ENCODE measurements around the gene AFDN.

AFDN gene

GRCh38 chr6:167912494-167912893 lies 85.8 kb downstream of the AFDN start:
- DNase-seq (ENCODE audit: low read depth in 2 of 2, low spot score in 1 of 2) = no peak

- no peak for DNase-seq (ENCODE audit: low read depth in 2 of 2, low spot score in 1 of 2)
Measured at GRCh38 chr6:167913699-167914098, 87.0 kb downstream of the AFDN start.

GRCh38 chr6:167915139-167915538 lies 88.4 kb downstream of the AFDN start:
- DNase-seq (ENCODE audit: low read depth in 2 of 2, low spot score in 1 of 2) = no peak

- no peak for DNase-seq (ENCODE audit: low read depth in 2 of 2, low spot score in 1 of 2)
Measured at GRCh38 chr6:167917551-167918154, 90.9 kb downstream of the AFDN start.

- no peak for DNase-seq (ENCODE audit: low read depth in 2 of 2, low spot score in 1 of 2)
Measured at GRCh38 chr6:167918548-167919278, 92.0 kb downstream of the AFDN start.

- DNase-seq (ENCODE audit: low read depth in 2 of 2, low spot score in 1 of 2) = no peak
Measured at GRCh38 chr6:167919349-167919748, 92.6 kb downstream of the AFDN start.

GRCh38 chr6:167920165-167920564 lies 93.5 kb downstream of the AFDN start:
- no peak for DNase-seq (ENCODE audit: low read depth in 2 of 2, low spot score in 1 of 2)

GRCh38 chr6:167921831-167922230 lies 95.1 kb downstream of the AFDN start:
- no peak for DNase-seq (ENCODE audit: low read depth in 2 of 2, low spot score in 1 of 2)

- no peak for DNase-seq (ENCODE audit: low read depth in 2 of 2, low spot score in 1 of 2)
Measured at GRCh38 chr6:167925026-167925425, 98.3 kb downstream of the AFDN start.

GRCh38 chr6:167927246-167927645 lies 100.5 kb downstream of the AFDN start:
- DNase-seq (ENCODE audit: low read depth in 2 of 2, low spot score in 1 of 2) = no peak

- DNase-seq (ENCODE audit: low read depth in 2 of 2, low spot score in 1 of 2) = no peak
Measured at GRCh38 chr6:167928111-167928510, 101.4 kb downstream of the AFDN start.

GRCh38 chr6:167930295-167930694 lies 103.6 kb downstream of the AFDN start:
- DNase-seq (ENCODE audit: low read depth in 2 of 2, low spot score in 1 of 2) = no peak

GRCh38 chr6:167932468-167933276 lies 106.0 kb downstream of the AFDN start:
- no peak for DNase-seq (ENCODE audit: low read depth in 2 of 2, low spot score in 1 of 2)

- DNase-seq (ENCODE audit: low read depth in 2 of 2, low spot score in 1 of 2) = no peak
Measured at GRCh38 chr6:167933290-167933689, 106.6 kb downstream of the AFDN start.

- DNase-seq (ENCODE audit: low read depth in 2 of 2, low spot score in 1 of 2) = no peak
Measured at GRCh38 chr6:167933847-167934246, 107.1 kb downstream of the AFDN start.

GRCh38 chr6:167934426-167934864 lies 107.7 kb downstream of the AFDN start:
- no peak for DNase-seq (ENCODE audit: low read depth in 2 of 2, low spot score in 1 of 2)

- no peak for DNase-seq (ENCODE audit: low read depth in 2 of 2, low spot score in 1 of 2)
Measured at GRCh38 chr6:167936051-167936450, 109.3 kb downstream of the AFDN start.

GRCh38 chr6:167937301-167937700 lies 110.6 kb downstream of the AFDN start:
- no peak for DNase-seq (ENCODE audit: low read depth in 2 of 2, low spot score in 1 of 2)

- no peak for DNase-seq (ENCODE audit: low read depth in 2 of 2, low spot score in 1 of 2)
Measured at GRCh38 chr6:167937948-167938911, 111.5 kb downstream of the AFDN start.

- no peak for DNase-seq (ENCODE audit: low read depth in 2 of 2, low spot score in 1 of 2)
Measured at GRCh38 chr6:167941822-167942221, 115.1 kb downstream of the AFDN start.

GRCh38 chr6:167944130-167944529 lies 117.4 kb downstream of the AFDN start:
- DNase-seq (ENCODE audit: low read depth in 2 of 2, low spot score in 1 of 2) = no peak

Measured in stimulated activated CD8-positive, alpha-beta memory T cell treated with anti-CD3 and anti-CD28 coated beads, Interleukin-4, amount 100 ng/mL, for 1 hour (primary cell).